HG02763 (cell line): Measurements from ENCODE around the gene QRICH2.

Source experiments
- ATAC-seq: cut with Tn5 transposase; IDR thresholded peaks from one replicate; pipeline ENCODE4 v1.9.1; 2021; ENCODE audit warnings: mild to moderate bottlenecking, moderate library complexity; ENCODE audit not compliant: unreplicated experiment

The QRICH2 gene

GRCh38 chr17:76279742-76280287, 28.3 kb downstream of the QRICH2 start:
- no peak for ATAC-seq

GRCh38 chr17:76278952-76279741, 28.9 kb downstream of the QRICH2 start:
- peak; percentile 41 for ATAC-seq

GRCh38 chr17:76278268-76278908, 29.7 kb downstream of the QRICH2 start:
- no peak for ATAC-seq

GRCh38 chr17:76277300-76278267, 30.5 kb downstream of the QRICH2 start:
- no peak for ATAC-seq

- no peak for ATAC-seq
Observed at GRCh38 chr17:76276461-76277299, 31.4 kb downstream of the QRICH2 start.

- ATAC-seq, result no peak
Observed at GRCh38 chr17:76276069-76276431, 32.0 kb downstream of the QRICH2 start.

- ATAC-seq, result no peak
Observed at GRCh38 chr17:76275382-76276068, 32.6 kb downstream of the QRICH2 start.

GRCh38 chr17:76274112-76274956, 33.7 kb downstream of the QRICH2 start:
- no peak for ATAC-seq

GRCh38 chr17:76273445-76274111, 34.5 kb downstream of the QRICH2 start:
- no peak for ATAC-seq

GRCh38 chr17:76272541-76273444, 35.3 kb downstream of the QRICH2 start:
- peak; percentile 18 for ATAC-seq

GRCh38 chr17:76271669-76272540, 36.2 kb downstream of the QRICH2 start:
- peak; percentile 49 for ATAC-seq

- no peak for ATAC-seq
Observed at GRCh38 chr17:76270770-76271668, 37.1 kb downstream of the QRICH2 start.

GRCh38 chr17:76270127-76270592, 37.9 kb downstream of the QRICH2 start:
- ATAC-seq, result no peak

GRCh38 chr17:76268991-76269981, 38.8 kb downstream of the QRICH2 start:
- ATAC-seq, result no peak
